Endodermal cell (in vitro differentiated cells): ENCODE data around the gene SYNCRIP. TPM values are rescaled to one million over a fixed set of nuclear protein-coding genes. Genes with fewer than 3 reads are reported as not detected.
"Not testable (repeated sequence)": the region's sequence is repeated elsewhere in the genome, so short reads cannot be mapped to it uniquely, and the experiment has no call there.

ENCODE experiments used
- DNase-seq: peaks from one replicate; pipeline ENCODE4 v3.0.0-alpha.2; 2017
- H3K27ac ChIP-seq: 2 replicates; pipeline ENCODE4 v1.5.1; 2013; ENCODE audit warnings: mild to moderate bottlenecking, low read depth, low read length, moderate library complexity
- H3K27me3 ChIP-seq: 2 replicates; pipeline ENCODE4 v1.6.1; 2013; ENCODE audit warnings: mild to moderate bottlenecking, low read length, moderate library complexity; ENCODE audit not compliant: insufficient read depth, control insufficient read depth, poor library complexity, severe bottlenecking
- H3K36me3 ChIP-seq: 2 replicates; pipeline ENCODE4 v1.7.0; 2013; ENCODE audit warnings: mild to moderate bottlenecking, low read length, moderate library complexity; ENCODE audit not compliant: control insufficient read depth, insufficient read depth
- H3K4me1 ChIP-seq: one replicate; pipeline ENCODE4 v1.7.0; 2013; ENCODE audit warnings: low read length; ENCODE audit not compliant: control insufficient read depth, insufficient read depth
- H3K4me3 ChIP-seq: 2 replicates; pipeline ENCODE4 v1.5.1; 2013; ENCODE audit warnings: mild to moderate bottlenecking, low read length, moderate library complexity
- H3K9ac ChIP-seq: 2 replicates; pipeline ENCODE4 v1.6.1; 2013; ENCODE audit warnings: mild to moderate bottlenecking, low read length, moderate library complexity; ENCODE audit not compliant: poor library complexity, severe bottlenecking; ENCODE audit errors: extremely low read depth
- H3K9me3 ChIP-seq: 2 replicates; pipeline ENCODE4 v1.6.1; 2013; ENCODE audit warnings: mild to moderate bottlenecking, low read length, moderate library complexity; ENCODE audit not compliant: control insufficient read depth
- H3K27ac Mint-ChIP-seq: 2 replicates; pipeline ENCODE4 v1.8.0; 2020; ENCODE audit warnings: mixed read lengths
- H3K27me3 Mint-ChIP-seq: 2 replicates; pipeline ENCODE4 v1.8.0; 2021; ENCODE audit warnings: mild to moderate bottlenecking, mixed read lengths; ENCODE audit not compliant: insufficient read depth
- H3K36me3 Mint-ChIP-seq: 2 replicates; pipeline ENCODE4 v1.8.0; 2020; ENCODE audit warnings: low read depth, mixed read lengths
- H3K4me1 Mint-ChIP-seq: 2 replicates; pipeline ENCODE4 v1.8.0; 2020; ENCODE audit warnings: mixed read lengths
- H3K4me3 Mint-ChIP-seq: 2 replicates; pipeline ENCODE4 v1.8.0; 2020; ENCODE audit warnings: mild to moderate bottlenecking, moderate library complexity, mixed read lengths
- H3K9me3 Mint-ChIP-seq: 2 replicates; pipeline ENCODE4 v1.8.0; 2020; ENCODE audit warnings: mild to moderate bottlenecking, mixed read lengths
- WGBS, 2 experiments: methylation state at CpG; one replicate each; pipeline versions ENCODE4 v1.1.5 to v1.1.7; 2013; ENCODE audit warnings: missing lambda C conversion rate in 2 of 2, mixed read lengths in 1 of 2; ENCODE audit not compliant: insufficient coverage in 1 of 2, insufficient read length in 1 of 2; 5-methylcytosine and 5-hydroxymethylcytosine counted together
- total RNA-seq, 2 donors: library from RNA; stranded (reverse); fragmentation: NEBNext Ultra II Directional in 1 of 2; extraction: Animal tissue kit (Norgen Biotek cat#: 25700) in 1 of 2; gene quantifications; 2 replicates in 1 of 2; 3 replicates in 1 of 2; pipeline ENCODE4 v1.2.1, GENCODE V29; 2021
- TF ChIP-seq, protein P1 (sequence below): fragments of 200-600 bp; sonication (generic); conservative IDR thresholded peaks from 2 replicates; pipeline ENCODE4 v1.5.0; 2021; ENCODE audit warnings: antibody characterized with exemption, mild to moderate bottlenecking

Gene SYNCRIP
- total RNA-seq, 2 donors from 2014 or later, result 121 to 123 TPM

DNA sequence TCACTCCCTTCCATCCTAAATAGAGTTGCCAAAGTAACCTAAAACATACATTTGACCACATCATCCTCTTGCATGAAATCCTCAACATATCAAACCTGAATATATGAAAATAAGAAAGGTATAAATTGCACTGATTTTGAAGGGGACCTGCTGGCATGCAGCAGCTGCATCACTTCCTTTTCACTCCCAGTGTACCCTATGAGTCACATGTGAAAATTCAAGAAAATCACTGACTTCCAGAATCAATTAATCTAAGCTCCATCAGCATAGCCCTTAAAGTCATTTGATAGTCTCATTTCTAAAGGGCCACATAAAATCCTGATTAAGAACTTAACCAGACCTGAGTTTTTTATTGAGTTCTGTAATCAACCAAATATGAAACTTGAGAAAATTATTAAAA lies 73.4 kb downstream of the SYNCRIP start:
- DNase-seq, result no peak
- Histone ChIP-seq H3K27me3 (no peaks in the 10 kb centered on the region), H3K9me3 (no peaks in the 10 kb centered on the region), H3K36me3 (peaks cover 45% of the 10 kb centered on the region), H3K9ac (no peak overlapping the region), H3K4me3 (no peak overlapping the region), H3K4me1 (no peaks in the 10 kb centered on the region), H3K27ac (no peak overlapping the region)
- Mint-ChIP-seq H3K27me3 (no peaks in the 10 kb centered on the region), H3K9me3 (peaks cover 4% of the 10 kb centered on the region), H3K36me3 (peaks cover 32% of the 10 kb centered on the region), H3K27ac (no peak overlapping the region), H3K4me1 (no peaks in the 10 kb centered on the region), H3K4me3 (no peak overlapping the region)
- TF ChIP-seq, protein P1, sequence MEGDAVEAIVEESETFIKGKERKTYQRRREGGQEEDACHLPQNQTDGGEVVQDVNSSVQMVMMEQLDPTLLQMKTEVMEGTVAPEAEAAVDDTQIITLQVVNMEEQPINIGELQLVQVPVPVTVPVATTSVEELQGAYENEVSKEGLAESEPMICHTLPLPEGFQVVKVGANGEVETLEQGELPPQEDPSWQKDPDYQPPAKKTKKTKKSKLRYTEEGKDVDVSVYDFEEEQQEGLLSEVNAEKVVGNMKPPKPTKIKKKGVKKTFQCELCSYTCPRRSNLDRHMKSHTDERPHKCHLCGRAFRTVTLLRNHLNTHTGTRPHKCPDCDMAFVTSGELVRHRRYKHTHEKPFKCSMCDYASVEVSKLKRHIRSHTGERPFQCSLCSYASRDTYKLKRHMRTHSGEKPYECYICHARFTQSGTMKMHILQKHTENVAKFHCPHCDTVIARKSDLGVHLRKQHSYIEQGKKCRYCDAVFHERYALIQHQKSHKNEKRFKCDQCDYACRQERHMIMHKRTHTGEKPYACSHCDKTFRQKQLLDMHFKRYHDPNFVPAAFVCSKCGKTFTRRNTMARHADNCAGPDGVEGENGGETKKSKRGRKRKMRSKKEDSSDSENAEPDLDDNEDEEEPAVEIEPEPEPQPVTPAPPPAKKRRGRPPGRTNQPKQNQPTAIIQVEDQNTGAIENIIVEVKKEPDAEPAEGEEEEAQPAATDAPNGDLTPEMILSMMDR, result no peak

DNA sequence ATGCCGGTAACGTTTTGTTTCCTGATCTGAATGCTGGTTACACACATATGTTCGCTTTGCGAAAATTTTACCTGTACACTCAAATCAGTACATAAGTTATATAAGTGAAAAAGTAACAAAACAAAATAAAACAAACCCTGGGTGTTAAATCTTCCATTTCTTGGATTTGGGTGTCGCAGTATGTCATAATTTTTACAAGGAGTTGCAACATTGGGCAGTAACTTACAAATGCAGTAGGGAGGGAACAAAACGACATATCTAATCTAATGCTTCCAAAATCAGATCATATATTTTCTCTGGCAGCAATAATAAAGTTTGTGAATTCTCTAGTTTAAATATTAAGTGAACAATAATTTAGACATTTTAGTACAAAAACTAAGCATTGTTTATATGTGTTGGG lies 74.3 kb downstream of the SYNCRIP start:
- TF ChIP-seq, protein P1, result no peak
- 97% methylated on average over 6 of the region's 6 CpGs; no CpG with 5 or more reads in 1 of the 2 experiments for WGBS, 2 experiments
- Mint-ChIP-seq H3K4me3 (no peak overlapping the region), H3K27ac (no peak overlapping the region), H3K27me3 (no peaks in the 10 kb centered on the region), H3K36me3 (peaks cover 38% of the 10 kb centered on the region), H3K9me3 (peaks cover 7% of the 10 kb centered on the region), H3K4me1 (no peaks in the 10 kb centered on the region)
- Histone ChIP-seq H3K36me3 (peaks cover 47% of the 10 kb centered on the region), H3K4me1 (no peaks in the 10 kb centered on the region), H3K27ac (no peak overlapping the region), H3K9me3 (no peaks in the 10 kb centered on the region), H3K27me3 (no peaks in the 10 kb centered on the region), H3K4me3 (no peak overlapping the region), H3K9ac (no peak overlapping the region)
- DNase-seq, result no peak

DNA sequence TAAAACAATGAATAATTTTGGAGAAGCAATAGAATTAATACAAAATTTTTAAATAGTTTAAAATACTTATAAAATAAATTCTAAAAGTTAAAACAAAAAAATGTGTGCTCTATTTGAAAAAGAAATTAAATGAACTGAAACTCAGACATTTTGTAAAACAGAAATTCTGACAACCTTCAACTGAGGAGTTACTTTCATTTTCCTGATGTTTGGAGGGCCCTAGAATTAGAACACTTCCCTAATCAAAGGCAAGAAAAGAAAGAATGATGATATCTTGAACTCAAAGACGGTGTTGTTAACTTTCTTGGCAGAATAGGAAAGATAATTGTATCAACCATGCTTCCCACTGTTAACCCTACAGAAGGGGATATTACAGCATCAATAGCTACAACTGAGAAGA lies 77.0 kb downstream of the SYNCRIP start:
- no peaks in the 10 kb centered on the region for H3K27me3 ChIP-seq
- H3K36me3 Mint-ChIP-seq, result peaks cover 40% of the 10 kb centered on the region

DNA sequence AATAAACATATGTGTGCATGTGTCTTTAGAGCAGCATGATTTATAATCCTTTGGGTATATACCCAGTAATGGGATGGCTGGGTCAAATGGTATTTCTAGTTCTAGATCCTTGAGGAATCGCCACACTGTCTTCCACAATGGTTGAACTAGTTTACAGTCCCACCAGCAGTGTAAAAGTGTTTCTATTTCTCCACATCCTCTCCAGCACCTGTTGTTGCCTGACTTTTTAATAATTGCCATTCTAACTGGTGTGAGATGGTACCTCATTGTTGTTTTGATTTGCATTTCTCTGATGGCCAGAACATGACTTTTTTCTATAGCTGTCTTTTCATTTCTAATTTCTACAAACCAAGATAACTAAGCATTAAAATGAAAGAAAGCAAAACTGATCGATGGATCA lies 78.5 kb downstream of the SYNCRIP start:
- not testable (repeated sequence) for H3K9ac ChIP-seq, DNase-seq, H3K4me1 Mint-ChIP-seq, H3K27ac Mint-ChIP-seq, H3K4me3 Mint-ChIP-seq, H3K27me3 ChIP-seq, H3K4me3 ChIP-seq, H3K9me3 Mint-ChIP-seq, H3K27ac ChIP-seq, H3K4me1 ChIP-seq, H3K9me3 ChIP-seq, H3K27me3 Mint-ChIP-seq
- WGBS, 2 experiments, result 100% methylated on average over 1 of the region's 2 CpGs; no CpG with 5 or more reads in 1 of the 2 experiments
- H3K36me3 ChIP-seq, result peaks cover 34% of the 10 kb centered on the region
- peaks cover 40% of the 10 kb centered on the region for H3K36me3 Mint-ChIP-seq

More for the DNA sequence above, 77.0 kb downstream of the SYNCRIP start:
- no peak for DNase-seq
- Histone ChIP-seq H3K27ac (no peak overlapping the region), H3K4me3 (no peak overlapping the region), H3K9me3 (no peaks in the 10 kb centered on the region), H3K4me1 (no peaks in the 10 kb centered on the region), H3K36me3 (peaks cover 36% of the 10 kb centered on the region), H3K9ac (no peak overlapping the region)
- peaks cover 7% of the 10 kb centered on the region for H3K9me3 Mint-ChIP-seq
- 80% methylated on average over 1 of the region's 1 CpG; no CpG with 5 or more reads in 1 of the 2 experiments for WGBS, 2 experiments
- H3K27me3 Mint-ChIP-seq, result no peaks in the 10 kb centered on the region
- no peak overlapping the region for H3K27ac Mint-ChIP-seq
- H3K4me3 Mint-ChIP-seq, result no peak overlapping the region
- TF ChIP-seq, protein P1, result no peak
- H3K4me1 Mint-ChIP-seq, result no peaks in the 10 kb centered on the region
